HG02973 (cell line): ENCODE measurements around the gene CARD11.

ENCODE experiments used
- ATAC-seq: cut with Tn5 transposase; IDR thresholded peaks from one replicate; pipeline ENCODE4 v1.9.1; 2021; ENCODE audit warnings: moderate library complexity; ENCODE audit not compliant: unreplicated experiment

Gene CARD11

DNA sequence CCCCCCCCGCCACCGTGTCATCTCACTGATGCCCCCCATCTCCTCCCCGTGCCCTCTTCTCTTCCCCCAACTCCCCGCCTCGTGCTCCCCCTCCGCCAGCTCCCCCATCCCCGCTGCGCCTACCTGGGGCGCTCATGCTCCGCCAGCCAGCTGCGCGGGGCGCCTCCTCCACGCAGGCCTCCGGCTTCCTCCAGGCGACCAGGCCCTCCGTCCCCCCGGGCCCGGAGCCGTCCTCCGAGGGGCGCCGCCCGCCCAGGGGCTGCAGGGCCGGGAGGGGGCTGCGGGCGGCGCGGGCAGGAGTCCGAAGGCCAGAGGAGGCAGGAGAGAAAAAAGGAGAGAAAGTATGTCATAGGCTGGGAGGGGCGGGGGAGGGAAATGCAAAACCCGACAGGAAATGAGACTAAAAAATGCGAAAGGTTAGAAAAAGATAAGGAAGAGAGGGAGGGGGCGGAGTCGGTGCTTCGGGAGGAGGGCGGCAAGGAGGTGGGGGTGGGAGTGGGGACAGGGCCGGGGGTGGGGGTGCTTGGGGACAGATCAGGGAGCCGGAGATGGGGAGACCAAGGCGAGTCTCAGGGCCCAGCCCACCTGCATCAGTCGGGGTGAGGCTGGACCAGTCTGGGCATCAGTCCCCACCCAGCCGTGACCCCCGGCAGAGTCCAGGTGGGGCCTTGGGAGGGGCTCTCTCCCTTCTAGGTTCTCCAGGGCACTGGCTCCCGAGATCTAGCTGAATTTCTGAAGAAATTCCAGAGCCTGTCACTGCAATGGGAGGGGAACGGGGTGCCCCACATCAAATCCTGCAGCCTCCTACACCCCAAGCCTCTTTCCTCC is at the start of gene CARD11:
TSS of gene CARD11 (minus strand) at position 324 of the 828 bp plus-strand sequence. CDS start 85,361 bp downstream, outside the sequence.
- ATAC-seq, result peak; percentile 32

GRCh38 chr7:3092468-3092867 is 48.8 kb upstream of the CARD11 start:
- ATAC-seq, result peak; percentile 71

- no peak for ATAC-seq
Observed at GRCh38 chr7:3091631-3092030, 48.0 kb upstream of the CARD11 start.

GRCh38 chr7:3089493-3089892 is 45.8 kb upstream of the CARD11 start:
- ATAC-seq, result no peak

GRCh38 chr7:3087243-3087755 is 43.6 kb upstream of the CARD11 start:
- ATAC-seq, result no peak

GRCh38 chr7:3083350-3083749 is 39.7 kb upstream of the CARD11 start:
- ATAC-seq, result no peak

- ATAC-seq, result no peak
Observed at GRCh38 chr7:3082831-3083230, 39.2 kb upstream of the CARD11 start.

DNA sequence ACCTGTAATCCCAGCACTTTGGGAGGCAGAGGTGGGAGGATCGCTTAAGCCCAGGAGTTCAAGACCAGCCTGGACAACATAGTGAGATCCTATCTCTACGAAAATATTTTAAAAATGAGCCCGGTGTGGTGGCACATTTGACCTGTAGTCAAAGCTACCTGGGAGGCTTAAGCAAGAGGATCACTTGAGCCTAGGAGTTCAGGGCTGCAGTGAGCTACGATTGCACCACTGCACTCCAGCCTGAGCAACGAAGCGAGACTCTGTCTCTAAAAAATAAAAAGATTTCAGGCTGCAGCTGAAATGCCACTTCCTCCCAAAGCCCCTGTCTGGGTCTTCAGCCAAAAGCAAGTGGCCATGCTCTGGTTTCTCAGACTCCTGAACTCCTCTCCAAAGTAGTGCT is 38.7 kb upstream of the CARD11 start:
- ATAC-seq, result no peak

DNA sequence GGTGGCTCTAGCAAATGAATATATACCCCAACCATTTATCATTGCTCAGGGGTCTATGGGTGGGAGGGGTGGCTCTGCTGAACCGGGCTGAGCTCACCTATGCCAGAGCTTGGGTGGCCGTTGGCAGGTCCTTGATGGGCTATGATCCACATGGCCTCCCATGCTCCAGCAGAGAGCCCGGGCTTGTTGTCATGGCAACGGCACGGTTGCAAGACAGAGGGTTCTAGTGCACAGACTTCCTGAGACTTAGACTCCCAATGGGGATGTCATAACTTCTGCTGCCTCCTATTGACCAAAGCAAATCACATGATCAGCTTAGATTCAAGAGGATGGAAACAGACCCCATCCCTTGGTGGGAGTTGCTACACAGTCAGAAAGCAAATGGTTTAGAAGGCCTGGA is 36.4 kb upstream of the CARD11 start:
- no peak for ATAC-seq

- no peak for ATAC-seq
Observed at GRCh38 chr7:3078514-3078913, 34.8 kb upstream of the CARD11 start.

GRCh38 chr7:3076700-3077099 is 33.0 kb upstream of the CARD11 start:
- ATAC-seq, result no peak

GRCh38 chr7:3076163-3076562 is 32.5 kb upstream of the CARD11 start:
- no peak for ATAC-seq

DNA sequence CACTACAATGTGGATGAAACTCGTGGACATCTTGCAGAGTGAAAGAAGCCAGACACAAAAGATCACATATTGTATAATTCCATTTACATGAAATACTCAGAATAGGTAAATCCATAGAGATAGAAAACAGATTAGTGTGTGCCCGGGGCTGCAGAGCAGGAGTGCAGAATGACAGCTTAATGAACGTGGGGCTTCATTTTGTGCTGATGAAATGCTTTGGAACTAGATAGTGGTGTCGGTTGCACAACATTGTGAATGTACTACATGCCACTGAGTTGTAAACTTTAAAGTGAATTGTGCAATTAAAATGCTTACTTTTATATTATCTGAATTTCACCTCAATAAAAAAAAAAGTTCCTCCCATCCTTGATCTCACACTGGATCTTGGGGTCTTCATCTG is 31.8 kb upstream of the CARD11 start:
- ATAC-seq, result no peak

GRCh38 chr7:3074459-3074821 is 30.8 kb upstream of the CARD11 start:
- ATAC-seq, result no peak

- ATAC-seq, result no peak
Observed at GRCh38 chr7:3073763-3074458, 30.2 kb upstream of the CARD11 start.

GRCh38 chr7:3070908-3071307 is 27.2 kb upstream of the CARD11 start:
- ATAC-seq, result no peak

GRCh38 chr7:3069771-3070449 is 26.2 kb upstream of the CARD11 start:
- ATAC-seq, result no peak

GRCh38 chr7:3068530-3068929 is 24.9 kb upstream of the CARD11 start:
- ATAC-seq, result peak; percentile 43

DNA sequence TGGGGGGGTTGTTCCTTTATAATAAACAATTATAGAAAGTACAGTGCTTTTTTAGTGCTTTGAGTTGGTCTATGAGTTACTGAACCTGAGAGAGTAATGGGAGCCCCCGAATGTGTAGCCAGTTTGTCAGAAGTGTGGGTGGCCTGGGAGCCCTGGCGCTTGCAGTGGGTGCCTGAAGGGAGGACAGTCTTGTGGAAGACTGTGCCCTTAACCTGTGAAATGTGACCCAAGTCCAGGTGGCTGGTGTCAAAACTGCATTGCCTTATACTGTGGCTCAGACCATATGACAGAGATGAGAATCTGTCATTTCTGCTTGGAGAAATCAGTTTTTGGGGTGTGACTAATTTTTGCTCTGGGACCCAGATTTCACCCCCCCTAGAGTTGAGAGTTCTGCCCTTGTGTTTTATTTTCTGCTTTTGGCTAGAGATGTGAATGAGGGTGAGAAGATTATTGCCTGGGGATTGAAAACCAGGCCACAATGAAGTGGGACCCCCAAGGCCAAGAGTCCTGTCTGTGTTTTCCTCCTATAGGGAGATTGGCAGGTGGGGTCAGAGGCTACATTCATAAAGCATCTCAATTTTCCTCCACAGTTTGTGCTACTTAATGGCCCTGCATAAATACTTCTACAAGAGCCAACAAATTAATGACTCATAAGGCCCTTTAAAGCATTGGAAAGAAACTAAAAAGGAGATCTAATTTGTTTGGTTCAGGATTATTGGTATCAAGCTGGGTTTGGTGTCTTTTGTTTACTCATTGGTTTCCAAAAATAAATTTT is 24.1 kb upstream of the CARD11 start:
- ATAC-seq, result no peak

- ATAC-seq, result no peak
Observed at GRCh38 chr7:3067193-3067592, 23.5 kb upstream of the CARD11 start.

DNA sequence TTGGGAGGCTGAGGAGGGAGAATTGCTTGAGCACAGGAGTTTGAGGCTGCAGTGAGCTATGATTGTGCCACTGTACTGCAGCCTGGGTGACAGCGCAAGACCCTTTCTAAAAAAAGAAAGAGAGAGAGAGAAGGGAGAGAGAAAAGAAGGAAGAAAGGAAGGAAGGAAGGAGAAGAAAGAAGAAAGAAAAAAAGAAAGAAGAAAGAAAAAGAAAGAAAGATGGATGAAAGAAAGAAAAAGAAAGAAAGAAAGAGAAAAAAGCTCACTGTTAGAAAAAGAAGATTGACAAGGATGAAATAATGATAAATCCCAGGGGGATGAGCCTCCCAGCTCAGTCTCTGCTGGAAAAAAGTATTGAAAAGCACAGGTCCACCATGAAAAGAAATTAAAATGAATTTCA is 22.8 kb upstream of the CARD11 start:
- ATAC-seq, result no peak
